ENCODE results near the gene ELMO3.

Gene ELMO3

DNA sequence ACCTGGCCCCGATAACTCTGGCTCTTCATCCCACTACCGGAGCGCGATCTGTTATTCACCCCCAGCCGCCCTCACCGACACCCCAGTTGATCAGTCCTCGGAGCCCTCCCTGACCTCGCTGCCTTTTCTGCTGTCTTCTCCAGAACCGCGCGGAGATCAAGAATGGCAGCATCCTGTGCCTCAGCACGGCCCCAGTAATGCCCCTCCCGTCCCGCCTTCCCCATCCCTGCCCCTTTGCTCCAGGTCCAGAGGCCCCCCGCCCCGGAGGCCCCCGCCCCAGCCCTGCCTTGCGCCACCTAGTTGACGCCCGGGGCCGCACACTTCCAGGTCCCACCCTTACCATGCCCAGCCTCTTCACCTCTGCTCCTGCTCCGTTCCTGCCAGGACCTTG lies 872 bp downstream of the ELMO3 start:
- no peak for DNase-seq (ENCODE audit: low spot score)

DNA sequence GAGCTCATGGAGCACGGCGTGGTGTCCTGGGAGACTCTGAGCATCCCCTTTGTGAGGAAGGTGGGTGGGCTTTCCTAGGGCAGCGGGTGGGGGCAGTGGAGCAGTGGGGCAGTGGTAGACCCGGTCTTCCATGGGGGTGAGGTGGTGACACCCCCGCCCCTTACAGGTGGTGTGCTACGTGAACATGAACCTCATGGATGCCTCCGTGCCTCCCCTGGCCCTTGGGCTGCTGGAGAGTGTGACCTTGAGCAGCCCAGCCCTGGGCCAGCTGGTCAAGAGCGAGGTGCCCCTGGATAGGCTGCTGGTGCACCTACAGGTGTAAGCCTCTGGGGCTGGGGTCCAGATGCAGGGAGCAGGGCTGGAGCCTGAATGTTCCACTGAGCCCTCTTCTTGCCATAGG lies 1.6 kb downstream of the ELMO3 start:
- DNase-seq (ENCODE audit: low spot score), result no peak

DNA sequence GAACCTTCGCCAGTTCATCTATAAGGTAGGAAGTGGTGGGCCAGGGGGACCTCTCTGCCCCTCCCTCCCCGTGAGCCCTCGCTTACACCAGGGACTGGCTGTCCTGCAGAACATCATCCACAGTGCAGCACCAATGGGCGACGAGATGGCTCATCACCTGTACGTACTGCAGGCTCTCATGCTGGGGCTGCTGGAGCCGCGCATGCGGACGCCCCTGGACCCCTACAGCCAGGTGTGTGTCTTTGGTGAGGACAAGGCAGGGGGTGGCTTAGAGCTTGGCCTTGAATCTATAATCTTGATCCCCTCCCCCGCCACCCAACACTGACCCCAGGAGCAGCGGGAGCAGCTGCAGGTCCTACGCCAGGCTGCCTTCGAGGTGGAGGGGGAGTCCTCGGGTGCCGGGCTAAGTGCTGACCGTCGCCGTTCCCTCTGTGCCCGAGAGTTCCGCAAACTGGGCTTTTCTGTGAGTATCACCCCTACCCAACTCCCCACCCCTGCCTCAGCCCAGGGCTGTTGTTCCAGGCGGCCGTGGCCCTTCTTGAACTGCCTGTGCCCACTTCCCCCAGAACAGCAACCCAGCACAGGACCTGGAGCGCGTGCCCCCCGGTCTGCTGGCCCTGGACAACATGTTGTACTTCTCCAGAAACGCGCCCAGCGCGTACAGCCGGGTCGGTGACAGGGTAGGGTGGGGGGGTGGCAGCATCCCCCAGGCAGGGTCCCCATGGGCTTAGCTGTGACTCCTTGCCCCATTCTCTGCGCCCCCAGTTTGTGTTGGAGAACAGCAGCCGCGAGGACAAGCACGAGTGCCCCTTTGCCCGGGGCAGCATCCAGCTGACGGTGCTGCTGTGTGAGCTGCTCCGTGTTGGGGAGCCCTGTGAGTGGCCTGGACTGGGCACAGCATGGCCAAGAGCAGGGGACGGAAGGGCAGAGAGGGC lies 2.7 kb downstream of the ELMO3 start:
- no peak for DNase-seq (ENCODE audit: low spot score)

DNA sequence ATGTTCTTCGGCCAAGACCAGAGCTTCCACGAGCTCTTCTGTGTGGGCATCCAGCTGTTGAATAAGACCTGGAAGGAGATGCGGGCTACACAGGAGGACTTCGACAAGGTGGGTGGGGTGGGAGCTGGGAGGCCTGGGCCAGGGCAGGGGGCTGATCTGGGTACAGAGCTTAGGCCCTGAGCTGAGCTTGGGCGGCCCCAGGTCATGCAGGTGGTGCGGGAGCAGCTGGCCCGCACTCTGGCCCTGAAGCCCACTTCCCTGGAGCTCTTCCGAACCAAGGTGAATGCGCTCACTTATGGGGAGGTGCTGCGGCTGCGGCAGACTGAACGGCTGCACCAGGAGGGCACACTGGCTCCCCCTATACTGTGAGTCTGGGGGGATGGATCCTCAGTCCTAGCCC lies 3.5 kb downstream of the ELMO3 start:
- no peak for DNase-seq (ENCODE audit: low spot score)

GRCh38 chr16:67202956-67203493 lies 4.1 kb downstream of the ELMO3 start:
- DNase-seq (ENCODE audit: low spot score), result no peak

GRCh38 chr16:67204076-67204475 lies 5.1 kb downstream of the ELMO3 start:
- no peak for DNase-seq (ENCODE audit: low spot score)

GRCh38 chr16:67206129-67206837 lies 7.4 kb downstream of the ELMO3 start:
- no peak for DNase-seq (ENCODE audit: low spot score)

GRCh38 chr16:67206838-67207248 lies 7.9 kb downstream of the ELMO3 start:
- no peak for DNase-seq (ENCODE audit: low spot score)

- DNase-seq (ENCODE audit: low spot score), result no peak
Observed at GRCh38 chr16:67207249-67208091, 8.5 kb downstream of the ELMO3 start.

DNA sequence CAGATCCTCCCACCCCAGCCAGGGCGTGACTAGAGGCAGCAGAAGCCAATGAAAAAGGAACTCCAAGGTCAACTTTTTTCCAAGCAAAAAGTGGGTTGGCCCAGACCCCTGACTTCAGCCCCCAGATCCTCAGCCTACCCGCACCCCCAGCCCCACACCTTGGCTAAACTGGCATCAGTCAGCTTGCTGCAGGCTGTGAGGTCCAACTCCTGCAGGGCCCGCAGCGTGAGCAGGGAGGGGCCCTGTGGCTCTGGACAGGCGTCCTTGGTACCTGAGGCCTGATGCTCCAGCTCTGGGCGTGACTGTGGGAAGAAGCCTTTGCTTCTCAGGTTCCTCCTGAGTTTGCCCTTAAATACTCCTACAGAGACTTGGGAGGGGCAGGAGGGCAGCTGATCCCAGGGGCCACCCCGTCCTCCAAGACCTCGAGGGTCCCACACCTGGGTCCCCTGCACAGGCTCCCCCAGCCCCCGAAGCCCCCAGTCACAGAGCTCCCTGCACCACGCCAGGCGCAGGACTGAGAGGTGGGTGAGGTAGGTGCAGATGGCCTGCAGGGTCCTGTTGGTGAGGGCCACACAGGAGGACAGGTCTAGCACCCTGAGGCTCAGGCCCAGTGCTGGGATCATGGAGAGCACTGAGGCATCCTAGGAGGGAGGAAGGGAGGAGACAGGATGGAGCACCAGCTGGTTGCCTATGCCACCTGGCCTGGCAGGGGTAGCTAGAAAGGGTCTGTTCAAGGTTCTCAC lies 9.4 kb downstream of the ELMO3 start:
- no peak for DNase-seq (ENCODE audit: low spot score)

DNA sequence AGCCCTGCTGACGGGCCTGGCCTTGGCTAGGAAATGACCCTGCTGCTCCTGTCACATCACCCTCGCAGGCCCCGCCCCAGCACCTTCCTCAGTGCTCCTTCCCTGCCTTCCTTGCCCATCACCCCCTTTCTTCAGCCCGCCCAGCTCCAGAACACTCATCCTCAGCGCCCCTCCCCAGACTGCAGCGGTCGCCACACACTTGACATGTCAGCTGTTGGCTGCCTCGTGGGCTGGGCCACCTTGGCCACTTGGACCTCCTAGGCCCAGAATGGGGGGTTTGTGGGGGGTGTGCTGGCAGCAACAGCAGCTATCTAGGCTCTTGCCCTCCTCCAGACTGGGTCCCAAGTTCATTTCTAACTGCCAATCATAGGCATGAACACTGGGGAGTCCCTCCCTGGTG lies 10.6 kb downstream of the ELMO3 start:
- no peak for DNase-seq (ENCODE audit: low spot score)

GRCh38 chr16:67210069-67210937 lies 11.4 kb downstream of the ELMO3 start:
- DNase-seq (ENCODE audit: low spot score), result no peak

- DNase-seq (ENCODE audit: low spot score), result no peak
Observed at GRCh38 chr16:67211674-67212073, 12.7 kb downstream of the ELMO3 start.

GRCh38 chr16:67212766-67213165 lies 13.8 kb downstream of the ELMO3 start:
- DNase-seq (ENCODE audit: low spot score), result no peak

GRCh38 chr16:67213197-67214019 lies 14.5 kb downstream of the ELMO3 start:
- no peak for DNase-seq (ENCODE audit: low spot score)

DNA sequence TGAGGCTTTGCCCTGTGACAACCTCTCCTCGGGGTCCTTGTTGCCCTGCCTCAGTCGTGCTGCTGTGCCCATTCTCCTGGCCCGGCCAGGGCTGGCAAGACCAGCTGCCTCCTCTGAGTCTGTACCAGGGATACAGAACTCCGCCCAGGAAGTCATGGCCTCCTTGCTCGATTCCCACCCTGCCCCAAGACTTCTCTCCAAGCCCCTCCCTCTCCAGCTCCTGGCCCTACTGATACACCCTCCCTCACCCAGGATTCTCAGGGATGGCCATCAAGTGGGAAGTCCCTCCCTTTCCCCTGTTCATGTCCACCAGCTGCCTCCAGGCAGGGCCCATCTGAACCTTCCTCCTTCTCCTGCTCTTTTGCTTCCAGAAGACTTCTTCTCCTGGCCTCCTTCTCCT lies 16.8 kb downstream of the ELMO3 start:
- no peak for DNase-seq (ENCODE audit: low spot score)

DNA sequence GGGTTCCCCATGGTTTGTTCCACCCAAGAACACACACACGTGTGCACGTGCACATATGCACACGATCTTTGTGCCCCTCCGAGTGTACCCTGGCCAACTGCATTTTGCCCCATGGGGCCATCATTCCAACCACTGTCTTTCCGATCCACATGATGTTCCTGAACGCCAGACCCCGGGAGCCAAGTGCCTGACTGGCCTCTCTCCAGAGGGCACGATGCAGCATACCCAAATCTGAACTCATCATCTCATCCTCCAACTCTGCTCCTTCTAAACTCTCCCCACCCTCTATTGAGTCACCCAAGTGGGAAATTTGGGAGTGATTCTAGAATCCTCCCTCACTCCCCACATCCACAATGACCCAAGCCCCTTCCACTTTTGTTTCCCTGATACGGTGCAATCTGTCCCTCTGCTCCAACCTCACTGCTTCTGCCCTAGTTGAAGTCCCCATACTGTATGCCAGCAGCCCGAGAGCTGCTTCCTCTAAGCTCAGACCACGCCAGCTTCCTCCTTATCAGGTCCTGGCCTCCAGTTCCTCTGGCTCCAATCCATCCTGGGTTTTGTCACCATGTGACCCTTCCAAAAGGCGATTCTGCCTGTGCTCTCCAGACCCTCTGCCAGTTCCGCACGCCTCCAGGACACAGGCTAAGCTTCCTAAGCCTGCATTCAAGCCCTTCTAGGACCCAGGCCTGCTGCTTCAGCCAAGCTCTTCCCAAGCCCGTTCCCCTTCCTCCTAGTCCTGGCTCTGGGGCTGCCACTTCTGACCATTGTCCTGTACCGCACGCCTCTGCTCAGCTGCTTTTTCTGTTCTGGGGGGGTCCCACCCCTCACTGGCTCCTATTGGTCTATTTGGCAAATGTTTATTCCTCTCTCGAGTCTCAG lies 17.9 kb downstream of the ELMO3 start:
- no peak for DNase-seq (ENCODE audit: low spot score)

DNA sequence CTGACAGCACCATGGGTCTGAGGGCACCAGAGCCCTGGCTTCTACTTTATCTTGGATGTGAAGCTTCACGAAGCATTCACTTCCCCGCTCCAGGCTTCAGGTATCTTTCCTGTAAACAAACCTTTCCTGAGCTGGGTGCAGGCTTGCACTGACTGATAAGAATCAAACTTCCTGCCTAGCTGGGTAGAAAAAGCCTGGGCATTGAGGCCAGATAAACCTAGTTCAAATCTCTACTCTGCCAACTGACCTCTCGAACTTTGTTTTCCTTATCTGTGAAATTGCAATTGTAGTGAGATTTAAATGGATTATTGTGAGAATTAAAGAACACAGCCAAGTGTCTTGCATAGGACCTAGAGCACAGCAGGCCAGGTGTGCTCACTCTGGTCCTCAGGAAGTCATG lies 25.1 kb downstream of the ELMO3 start:
- DNase-seq (ENCODE audit: low spot score), result no peak
